Measurements from ENCODE around the gene WDR93. TPM values are rescaled to one million over a fixed set of nuclear protein-coding genes. Genes with fewer than 3 reads are reported as not detected.

WDR93 gene
- total RNA-seq, 2 donors from 2014 or later = 0.24 to 0.64 TPM

DNA sequence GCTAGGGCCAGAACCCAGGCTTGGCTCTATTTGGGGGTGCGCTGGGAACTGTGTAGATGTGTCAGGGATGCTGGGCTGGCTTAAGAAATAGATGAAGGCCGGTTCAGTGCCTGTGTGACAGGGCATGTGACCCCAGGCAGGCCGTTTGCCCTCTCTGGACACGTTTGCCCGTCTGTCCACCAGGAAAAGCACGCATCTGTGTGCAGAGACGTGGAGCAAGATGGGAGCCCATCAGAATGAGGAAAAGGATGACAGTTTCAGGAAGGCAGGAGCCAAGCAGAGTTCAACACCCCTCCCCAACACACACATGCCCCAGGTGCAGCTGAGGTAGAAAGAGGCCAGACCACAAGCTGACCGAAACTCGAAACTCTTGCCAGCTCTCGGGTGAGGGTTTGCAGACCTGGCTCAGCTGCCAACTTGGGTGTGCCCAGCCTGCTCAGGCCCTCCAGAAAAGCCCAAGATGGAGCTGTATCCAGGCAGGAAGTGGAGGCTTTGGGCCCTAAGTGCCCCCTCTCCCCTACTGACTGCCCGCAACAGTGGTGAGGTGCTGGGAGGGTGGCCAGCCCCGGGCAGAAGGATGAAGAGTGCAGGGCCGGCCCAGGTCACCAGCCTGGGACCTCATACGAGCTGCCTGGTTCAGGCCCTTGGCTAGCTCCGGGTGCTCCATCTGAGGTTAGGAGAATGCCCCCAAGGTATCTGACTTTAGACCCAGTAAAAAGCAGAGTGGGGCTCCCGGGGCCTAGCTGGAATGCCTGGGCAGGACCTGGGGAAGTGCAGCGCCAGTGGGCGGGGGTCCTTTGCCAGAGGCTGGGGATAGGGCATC is 70.6 kb downstream of the WDR93 start:
- H3K4me3 ChIP-seq (ENCODE audit: low read length) = no peak overlapping the region
- no peaks in the 10 kb centered on the region for H3K9me3 Mint-ChIP-seq
- H3K27me3 Mint-ChIP-seq (ENCODE audit: insufficient read depth) = peaks cover 62% of the 10 kb centered on the region

DNA sequence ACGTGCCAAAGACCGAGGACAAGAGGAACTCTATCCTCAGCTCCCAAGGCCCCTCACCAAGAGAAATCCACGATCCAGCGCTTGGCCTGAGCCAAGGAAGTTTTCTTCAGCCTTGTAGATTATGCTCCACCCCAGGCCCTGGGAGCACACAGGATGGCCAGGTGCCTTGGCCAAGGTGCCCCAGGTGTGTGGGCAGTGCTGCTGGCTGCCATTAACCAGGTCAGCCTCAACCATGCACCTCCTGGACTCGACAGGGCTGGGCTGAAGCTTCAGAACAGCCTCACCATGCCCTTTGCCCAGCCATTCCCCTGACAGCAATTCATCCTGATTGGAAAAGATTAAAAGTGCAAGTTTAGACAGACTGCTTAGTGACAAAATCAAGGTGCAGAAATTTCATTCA is 71.3 kb downstream of the WDR93 start:
- H3K27ac ChIP-seq (ENCODE audit: low read depth, low read length) = no peak overlapping the region
- H3K9me3 ChIP-seq (ENCODE audit: control insufficient read depth, low read length) = no peaks in the 10 kb centered on the region
- no peak overlapping the region for H3K4me3 ChIP-seq (ENCODE audit: low read length)
- H3K4me1 ChIP-seq (ENCODE audit: control insufficient read depth, insufficient read depth, low read length) = peaks cover 5% of the 10 kb centered on the region
- no peaks in the 10 kb centered on the region for H3K36me3 ChIP-seq (ENCODE audit: control insufficient read depth, insufficient read depth, low read length)
- H3K27me3 Mint-ChIP-seq (ENCODE audit: insufficient read depth) = peaks cover 60% of the 10 kb centered on the region
- no peak overlapping the region for H3K9ac ChIP-seq (ENCODE audit: extremely low read depth, low read length, poor library complexity, severe bottlenecking)
- H3K4me1 Mint-ChIP-seq = peaks cover 15% of the 10 kb centered on the region
- H3K36me3 Mint-ChIP-seq (ENCODE audit: low read depth) = no peaks in the 10 kb centered on the region
- no peak overlapping the region for H3K4me3 Mint-ChIP-seq
- H3K27ac Mint-ChIP-seq = no peak overlapping the region
- no peaks in the 10 kb centered on the region for H3K9me3 Mint-ChIP-seq
- H3K27me3 ChIP-seq (ENCODE audit: control insufficient read depth, insufficient read depth, low read length, poor library complexity, severe bottlenecking) = peaks cover 9% of the 10 kb centered on the region
- no peak for DNase-seq
- WGBS, 2 experiments (ENCODE audit: insufficient coverage in 1 of 2, insufficient read length in 1 of 2) = 88 to 94% methylated on average over 4 to 5 of the region's 5 CpGs
- TF ChIP-seq, protein P1, sequence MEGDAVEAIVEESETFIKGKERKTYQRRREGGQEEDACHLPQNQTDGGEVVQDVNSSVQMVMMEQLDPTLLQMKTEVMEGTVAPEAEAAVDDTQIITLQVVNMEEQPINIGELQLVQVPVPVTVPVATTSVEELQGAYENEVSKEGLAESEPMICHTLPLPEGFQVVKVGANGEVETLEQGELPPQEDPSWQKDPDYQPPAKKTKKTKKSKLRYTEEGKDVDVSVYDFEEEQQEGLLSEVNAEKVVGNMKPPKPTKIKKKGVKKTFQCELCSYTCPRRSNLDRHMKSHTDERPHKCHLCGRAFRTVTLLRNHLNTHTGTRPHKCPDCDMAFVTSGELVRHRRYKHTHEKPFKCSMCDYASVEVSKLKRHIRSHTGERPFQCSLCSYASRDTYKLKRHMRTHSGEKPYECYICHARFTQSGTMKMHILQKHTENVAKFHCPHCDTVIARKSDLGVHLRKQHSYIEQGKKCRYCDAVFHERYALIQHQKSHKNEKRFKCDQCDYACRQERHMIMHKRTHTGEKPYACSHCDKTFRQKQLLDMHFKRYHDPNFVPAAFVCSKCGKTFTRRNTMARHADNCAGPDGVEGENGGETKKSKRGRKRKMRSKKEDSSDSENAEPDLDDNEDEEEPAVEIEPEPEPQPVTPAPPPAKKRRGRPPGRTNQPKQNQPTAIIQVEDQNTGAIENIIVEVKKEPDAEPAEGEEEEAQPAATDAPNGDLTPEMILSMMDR (conservative IDR thresholded peaks at IDR 0.05) = no peak

More for the DNA sequence above, 70.6 kb downstream of the WDR93 start:
- no peak for DNase-seq
- Mint-ChIP-seq H3K4me3 (no peak overlapping the region), H3K4me1 (peaks cover 15% of the 10 kb centered on the region), H3K36me3 (ENCODE audit: low read depth) (no peaks in the 10 kb centered on the region), H3K27ac (no peak overlapping the region)
- TF ChIP-seq, protein P1 (conservative IDR thresholded peaks at IDR 0.05) = no peak
- Histone ChIP-seq H3K9me3 (ENCODE audit: control insufficient read depth, low read length) (no peaks in the 10 kb centered on the region), H3K27me3 (ENCODE audit: control insufficient read depth, insufficient read depth, low read length, poor library complexity, severe bottlenecking) (peaks cover 15% of the 10 kb centered on the region), H3K9ac (ENCODE audit: extremely low read depth, low read length, poor library complexity, severe bottlenecking) (no peak overlapping the region), H3K4me1 (ENCODE audit: control insufficient read depth, insufficient read depth, low read length) (peaks cover 5% of the 10 kb centered on the region), H3K27ac (ENCODE audit: low read depth, low read length) (no peak overlapping the region), H3K36me3 (ENCODE audit: control insufficient read depth, insufficient read depth, low read length) (no peaks in the 10 kb centered on the region)
- WGBS, 2 experiments (ENCODE audit: insufficient coverage in 1 of 2, insufficient read length in 1 of 2) = 84% methylated on average over 8 to 18 of the region's 18 CpGs

DNA sequence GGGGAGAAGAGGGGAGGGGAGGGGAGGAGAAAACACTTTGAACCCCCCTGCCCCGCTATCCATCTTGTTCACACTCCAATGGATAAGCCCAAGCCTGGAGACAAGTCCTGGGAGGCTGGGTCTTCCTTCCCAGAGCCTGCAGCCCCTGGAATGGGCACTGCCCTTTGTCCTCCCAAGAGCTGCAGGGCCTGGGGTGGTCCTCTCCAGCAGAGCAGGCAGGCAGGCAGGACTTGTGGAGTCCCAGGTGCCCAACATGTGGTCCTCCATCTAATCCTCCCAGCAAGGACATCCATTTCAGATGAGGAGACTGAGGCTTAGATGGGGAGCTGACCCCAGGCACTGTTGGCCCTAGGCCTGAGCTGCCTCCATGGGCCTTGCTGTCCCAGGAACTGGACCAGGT is 75.1 kb downstream of the WDR93 start:
- Histone ChIP-seq H3K4me3 (ENCODE audit: low read length) (no peak overlapping the region), H3K36me3 (ENCODE audit: control insufficient read depth, insufficient read depth, low read length) (no peaks in the 10 kb centered on the region), H3K27me3 (ENCODE audit: control insufficient read depth, insufficient read depth, low read length, poor library complexity, severe bottlenecking) (no peaks in the 10 kb centered on the region), H3K4me1 (ENCODE audit: control insufficient read depth, insufficient read depth, low read length) (no peaks in the 10 kb centered on the region), H3K27ac (ENCODE audit: low read depth, low read length) (no peak overlapping the region), H3K9me3 (ENCODE audit: control insufficient read depth, low read length) (no peaks in the 10 kb centered on the region), H3K9ac (ENCODE audit: extremely low read depth, low read length, poor library complexity, severe bottlenecking) (no peak overlapping the region)
- Mint-ChIP-seq H3K36me3 (ENCODE audit: low read depth) (no peaks in the 10 kb centered on the region), H3K4me1 (no peaks in the 10 kb centered on the region), H3K4me3 (no peak overlapping the region), H3K9me3 (no peaks in the 10 kb centered on the region), H3K27ac (no peak overlapping the region), H3K27me3 (ENCODE audit: insufficient read depth) (peaks cover 35% of the 10 kb centered on the region)
- TF ChIP-seq, protein P1 (conservative IDR thresholded peaks at IDR 0.05) = no peak
- no CpG with 5 or more reads among the region's 1 CpG for WGBS, 2 experiments (ENCODE audit: insufficient coverage in 1 of 2, insufficient read length in 1 of 2)
- DNase-seq = no peak
